Stimulated activated CD8-positive, alpha-beta memory T cell treated with anti-CD3 and anti-CD28 coated beads, Interleukin-15, amount 100 ng/mL, for 4 hours (primary cell): Measurements from ENCODE around the gene NLRP12.
A peak's percentile ranks its signal among the peaks of the same experiment; 100 is the strongest.
"Not testable (repeated sequence)": the region's sequence is repeated elsewhere in the genome, so short reads cannot be mapped to it uniquely, and the experiment has no call there.

Source experiments
- DNase-seq, 2 donors: peaks; one replicate each; pipeline ENCODE4 v3.0.0-alpha.2; 2020; ENCODE audit warnings: low read depth in 2 of 2

NLRP12 gene

DNA sequence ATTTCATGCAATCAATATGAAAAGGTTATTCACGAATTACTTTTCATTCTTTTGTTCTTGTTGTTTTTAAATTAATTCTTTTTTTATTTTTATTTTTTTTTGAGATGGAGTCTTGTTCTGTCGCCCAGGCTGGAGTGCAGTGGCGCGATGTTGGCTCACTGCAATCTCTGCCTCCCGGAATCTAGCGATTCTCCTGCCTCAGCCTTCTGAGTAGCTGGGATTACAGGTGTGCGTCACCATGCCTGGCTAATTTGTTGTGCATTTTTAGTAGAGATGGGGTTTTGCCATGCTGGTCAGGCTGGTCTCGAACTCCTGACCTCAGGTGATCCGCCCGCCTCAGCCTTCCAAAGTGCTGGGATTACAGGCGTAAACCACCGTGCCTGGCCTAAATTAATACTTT lies 16.1 kb upstream of the NLRP12 start:
- not testable (repeated sequence) for DNase-seq

DNA sequence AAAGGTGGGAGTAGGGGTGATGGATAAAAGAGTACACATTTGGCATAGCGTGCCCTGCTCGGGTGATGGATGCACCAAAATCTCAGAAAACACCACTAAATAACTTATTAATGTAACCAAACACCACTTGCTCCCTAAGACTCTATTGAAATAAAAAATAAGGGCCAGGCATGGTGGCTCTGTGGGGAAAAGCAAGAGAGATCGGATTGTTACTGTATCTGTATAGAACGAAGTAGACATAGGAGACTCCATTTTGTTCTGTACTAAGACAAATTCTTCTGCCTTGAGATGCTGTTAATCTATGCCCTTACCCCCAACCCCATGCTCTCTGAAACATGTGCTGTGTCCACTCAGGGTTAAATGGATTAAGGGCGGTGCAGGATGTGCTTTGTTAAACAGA lies 14.3 kb upstream of the NLRP12 start:
- DNase-seq = not testable (repeated sequence)

DNA sequence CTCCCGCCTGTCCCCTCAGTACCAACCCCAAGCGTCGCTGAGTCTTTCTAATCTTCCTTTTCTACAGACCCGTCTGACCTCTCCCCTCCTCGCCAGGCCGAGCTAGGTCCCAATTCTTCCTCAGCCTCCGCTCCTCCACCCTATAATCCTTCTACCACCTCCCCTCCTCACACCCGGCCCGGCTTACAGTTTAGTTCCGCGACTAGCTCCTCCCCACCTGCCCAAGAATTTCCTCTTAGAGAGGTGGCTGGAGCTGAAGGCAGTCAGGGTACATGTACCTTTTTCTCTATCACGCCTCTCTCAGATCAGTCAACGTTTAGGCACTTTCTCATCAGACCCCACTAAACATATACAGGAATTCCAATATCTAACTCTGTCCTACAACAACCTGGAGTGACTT lies 8.7 kb upstream of the NLRP12 start:
- not testable (repeated sequence) for DNase-seq

DNA sequence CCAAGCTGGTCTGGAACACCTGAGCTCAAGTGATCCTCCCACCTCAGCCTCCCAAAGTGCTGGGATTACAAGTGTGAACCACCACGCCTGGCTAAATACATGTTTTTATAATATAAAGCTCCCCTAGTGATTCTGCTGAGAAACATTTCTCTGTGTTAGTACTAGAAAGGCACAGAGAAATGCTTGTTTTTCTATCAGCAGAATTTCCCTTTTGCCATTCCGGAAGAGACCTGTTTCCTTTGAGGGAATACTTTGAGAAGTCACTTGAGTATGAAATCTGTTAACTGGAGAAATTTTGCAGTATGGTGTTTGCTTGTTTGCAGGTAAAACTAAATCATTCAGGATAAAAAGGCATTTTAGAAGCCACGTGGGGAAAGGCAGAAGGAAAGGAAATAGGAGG lies 4.4 kb upstream of the NLRP12 start:
- DNase-seq = no peak

DNA sequence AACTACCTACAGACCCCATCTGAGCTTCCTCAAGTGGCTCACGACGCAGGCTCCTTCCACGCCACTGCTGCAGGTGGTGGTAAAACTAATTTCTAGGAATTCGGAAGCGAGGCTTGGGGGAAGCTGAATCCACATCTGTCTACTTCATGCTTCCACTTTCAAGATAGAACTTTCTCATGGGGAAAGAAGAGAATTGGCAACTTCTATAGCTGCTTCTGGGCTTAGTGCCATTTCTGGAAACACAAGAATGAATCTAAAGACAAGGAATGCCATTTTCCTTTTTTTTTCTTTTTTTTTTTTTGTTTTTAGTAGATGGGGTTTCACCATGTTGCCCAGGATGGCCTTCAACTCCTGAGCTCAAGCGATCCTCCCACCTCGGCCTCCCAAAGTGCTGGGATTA lies 2.8 kb upstream of the NLRP12 start:
- no peak for DNase-seq

DNA sequence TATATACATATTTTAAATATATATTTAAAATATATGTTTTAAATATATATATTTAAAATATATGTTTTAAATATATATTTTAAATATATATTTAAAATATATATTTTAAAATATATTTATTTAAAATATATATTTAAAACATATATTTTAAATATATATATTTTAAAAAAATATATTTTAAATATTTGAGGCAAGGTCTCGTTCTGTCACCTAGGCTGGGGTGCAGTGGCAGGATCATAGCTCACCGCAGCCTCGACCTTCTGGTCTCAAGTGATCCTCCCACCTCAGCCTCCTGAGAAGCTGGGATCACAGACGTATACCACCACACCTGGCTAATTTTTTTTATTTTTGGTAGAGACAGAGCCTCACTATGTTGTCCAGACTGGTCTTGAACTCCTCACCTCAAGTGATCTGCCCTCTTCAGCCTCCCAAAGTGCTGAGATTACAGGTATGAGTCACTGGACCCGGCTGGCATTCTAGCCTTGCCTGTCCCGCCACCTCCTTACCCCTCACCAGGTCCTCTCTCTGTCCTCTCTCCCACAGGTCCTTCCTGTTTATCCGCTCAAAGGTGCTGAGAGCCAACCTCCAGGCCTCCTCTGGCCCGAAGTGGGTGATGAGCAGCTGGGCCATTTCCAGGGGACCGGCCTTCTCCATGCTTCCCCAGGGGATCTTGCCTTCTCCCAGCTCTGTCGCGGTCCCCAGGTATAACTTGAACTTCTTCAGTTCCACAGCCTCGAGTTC lies 564 bp downstream of the NLRP12 start:
- no peak for DNase-seq

DNA sequence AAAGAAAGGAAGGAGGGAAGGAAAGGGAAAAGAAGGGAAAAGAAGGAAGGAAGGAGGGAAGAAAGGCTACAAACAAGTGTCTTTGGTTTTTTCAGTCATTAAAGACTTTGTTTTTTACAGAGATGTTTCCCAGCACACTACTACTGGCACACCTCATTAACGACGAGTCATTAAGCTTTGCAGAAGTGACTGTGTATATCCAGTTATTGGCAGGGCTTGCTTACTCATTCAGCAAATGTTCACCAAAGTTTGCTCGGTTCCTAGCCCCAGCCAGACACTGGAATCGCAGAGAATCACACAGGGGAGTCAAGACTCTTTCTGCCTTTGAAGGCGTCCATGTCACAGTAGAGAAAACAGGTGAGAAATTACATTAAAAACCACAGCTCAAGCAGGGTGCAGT lies 4.3 kb downstream of the NLRP12 start:
- DNase-seq = no peak

DNA sequence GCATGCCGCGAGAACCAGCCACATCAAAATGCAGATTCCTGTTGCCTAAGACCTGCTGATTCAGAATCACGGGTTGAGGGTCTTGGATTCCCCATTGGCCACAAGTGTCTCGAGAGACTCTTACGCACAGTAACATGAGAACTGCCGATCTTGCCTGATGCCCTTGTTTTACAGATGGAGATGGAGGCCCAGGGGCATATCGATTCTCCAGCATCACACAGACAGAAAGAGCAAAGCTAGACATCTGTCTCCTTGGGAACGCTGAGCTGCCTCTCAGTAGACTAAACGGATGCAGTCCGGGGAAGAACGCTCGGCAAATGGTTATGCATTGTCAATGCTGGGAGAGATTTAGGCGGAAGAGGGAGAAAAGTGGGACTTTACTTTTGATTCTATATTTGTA lies 5.4 kb downstream of the NLRP12 start:
- DNase-seq = no peak

DNA sequence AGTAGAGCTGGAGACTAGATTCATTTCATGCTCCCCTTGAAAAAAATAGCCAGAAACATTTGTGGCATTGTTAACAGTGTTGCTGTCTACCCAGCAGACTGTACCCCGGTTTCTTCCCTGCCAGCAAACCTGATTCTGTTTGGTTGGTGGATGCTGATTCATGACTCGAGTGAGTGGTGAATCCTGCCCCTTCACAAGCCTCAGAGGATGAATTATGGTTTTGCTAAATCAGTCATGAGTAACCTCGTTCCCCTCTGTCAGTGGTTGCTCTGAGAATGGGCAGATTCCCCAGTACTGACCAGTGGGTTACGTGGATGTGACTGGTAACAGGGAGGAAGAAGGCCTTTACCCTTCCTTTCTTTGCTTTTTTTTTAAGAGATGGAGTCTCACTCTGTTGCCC lies 10.1 kb downstream of the NLRP12 start:
- no peak for DNase-seq

DNA sequence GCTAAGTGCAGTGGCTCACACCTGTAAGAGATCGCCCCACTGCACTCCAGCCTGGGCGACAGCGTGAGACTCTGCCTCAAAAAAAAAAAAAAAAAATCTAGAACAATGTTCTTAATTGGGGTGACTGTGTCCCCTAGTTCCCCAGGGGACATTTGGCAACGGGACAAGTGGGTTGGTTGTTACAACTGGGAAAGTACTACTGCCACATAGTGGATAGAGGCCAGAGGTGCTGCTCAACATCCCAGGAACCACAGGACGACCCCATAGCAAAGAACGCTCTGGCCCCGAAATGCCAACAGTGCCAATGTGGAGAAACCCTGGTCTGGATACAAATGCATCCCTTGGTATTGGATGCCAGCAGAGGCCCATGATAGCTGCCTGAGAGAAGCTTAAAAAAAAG lies 11.8 kb downstream of the NLRP12 start:
- DNase-seq = no peak

DNA sequence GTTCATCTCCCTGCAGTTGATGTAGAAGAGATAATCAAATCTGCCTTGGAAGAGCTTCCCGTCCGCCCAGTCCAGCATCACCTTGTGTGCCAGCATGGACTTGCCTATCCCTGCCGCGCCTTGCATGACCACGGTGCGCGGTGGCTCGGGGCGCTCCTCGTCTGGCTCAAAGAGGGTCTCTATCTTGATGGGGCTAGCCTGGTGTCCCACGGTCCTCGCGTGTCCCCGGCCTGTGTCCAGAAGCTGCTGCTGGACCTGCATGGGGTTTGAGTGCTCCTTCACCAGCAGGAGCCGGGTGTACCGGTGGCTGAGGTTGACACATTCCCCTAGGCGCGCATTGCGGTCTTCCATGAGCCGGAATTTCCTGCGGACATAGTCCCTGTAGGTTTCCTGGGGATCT lies 13.2 kb downstream of the NLRP12 start:
- DNase-seq = no peak

DNA sequence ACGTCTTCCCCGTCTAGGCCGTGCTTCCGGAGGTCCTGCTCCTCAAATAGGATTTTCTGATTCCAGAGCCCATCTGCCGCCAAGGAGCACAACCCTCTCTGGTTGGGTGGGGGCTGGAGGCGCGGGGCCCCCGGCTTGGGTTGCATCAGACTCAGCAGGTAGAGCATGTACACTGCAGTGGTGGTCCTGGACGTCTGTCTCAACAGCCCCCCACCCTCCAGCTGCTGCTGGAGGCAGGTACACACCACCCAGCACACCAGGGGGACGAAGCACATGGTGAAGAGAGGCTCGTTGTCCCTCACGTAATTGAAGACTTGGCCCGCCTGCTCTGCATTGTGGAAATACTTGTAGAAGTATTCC lies 13.9 kb downstream of the NLRP12 start:
- no peak for DNase-seq

DNA sequence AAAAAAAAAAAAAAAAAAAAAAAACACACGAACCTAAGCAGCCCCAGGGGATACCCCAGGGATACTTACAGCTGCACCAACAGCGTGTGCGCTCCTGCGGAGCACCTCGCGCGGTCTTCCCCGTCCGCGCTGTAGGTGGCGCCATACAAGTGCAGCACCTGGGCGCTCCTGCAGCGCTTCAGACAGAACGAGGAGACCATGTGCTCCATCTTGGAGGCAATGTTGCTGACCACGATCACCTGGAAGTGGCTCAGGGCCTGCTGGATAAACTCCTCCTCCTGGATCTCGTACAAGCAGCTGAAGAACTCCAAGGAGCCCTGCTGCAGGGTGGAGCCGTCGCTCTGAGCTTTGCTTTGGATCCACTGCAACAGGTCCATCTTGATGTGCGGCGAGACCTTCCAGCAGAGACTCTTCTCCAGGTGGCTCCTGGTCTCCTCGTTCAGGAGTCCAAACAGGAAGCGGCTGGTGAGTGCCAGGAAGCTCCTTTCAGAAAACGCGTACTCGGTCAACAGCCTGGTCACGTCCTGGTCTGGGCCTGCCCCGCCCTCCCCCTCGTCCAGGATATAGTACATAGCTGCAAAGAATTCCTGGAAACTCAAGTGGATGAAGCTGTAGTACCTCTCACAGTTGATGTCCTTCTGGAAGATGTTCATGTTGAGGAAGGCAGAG lies 14.5 kb downstream of the NLRP12 start:
- no peak for DNase-seq

DNA sequence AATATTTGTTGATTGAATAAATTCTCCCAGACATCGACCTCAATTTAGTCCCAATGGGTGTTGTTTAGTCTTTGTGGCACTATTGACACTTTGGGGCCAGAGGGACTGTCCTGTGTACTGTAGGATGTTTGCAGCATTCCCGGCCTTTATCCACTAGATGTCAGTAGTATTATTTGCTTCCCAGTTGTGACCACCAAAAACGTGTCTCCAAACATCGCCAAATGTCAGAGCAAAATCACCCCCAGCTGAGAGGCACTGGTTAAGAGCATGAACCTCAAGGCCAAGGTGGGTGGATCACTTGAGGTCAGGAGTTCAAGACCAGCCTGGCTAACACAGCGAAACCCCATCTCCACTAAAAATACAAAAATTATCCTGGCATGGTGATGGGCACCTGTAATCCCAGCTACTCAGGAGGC lies 15.4 kb downstream of the NLRP12 start:
- no peak for DNase-seq

DNA sequence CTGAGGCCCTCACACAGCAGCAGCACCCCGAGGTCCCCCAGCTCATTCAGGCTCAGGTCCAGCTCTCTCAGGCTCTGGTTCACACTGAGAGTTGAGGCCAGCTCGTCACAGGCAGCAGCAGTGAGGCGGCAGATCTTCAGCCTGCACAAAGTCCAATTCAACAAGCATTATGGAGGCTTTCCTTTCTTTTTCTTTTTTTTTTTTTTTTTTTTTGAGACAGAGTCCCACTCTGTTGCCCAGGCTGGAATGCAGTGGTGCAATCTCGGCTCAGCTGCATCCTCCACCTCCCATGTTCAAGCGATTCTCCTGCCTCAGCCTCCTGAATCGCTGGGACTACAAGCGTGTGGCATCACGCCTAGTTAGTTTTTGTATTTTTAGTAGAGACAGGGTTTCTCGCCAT lies 22.9 kb downstream of the NLRP12 start:
- DNase-seq = no peak

DNA sequence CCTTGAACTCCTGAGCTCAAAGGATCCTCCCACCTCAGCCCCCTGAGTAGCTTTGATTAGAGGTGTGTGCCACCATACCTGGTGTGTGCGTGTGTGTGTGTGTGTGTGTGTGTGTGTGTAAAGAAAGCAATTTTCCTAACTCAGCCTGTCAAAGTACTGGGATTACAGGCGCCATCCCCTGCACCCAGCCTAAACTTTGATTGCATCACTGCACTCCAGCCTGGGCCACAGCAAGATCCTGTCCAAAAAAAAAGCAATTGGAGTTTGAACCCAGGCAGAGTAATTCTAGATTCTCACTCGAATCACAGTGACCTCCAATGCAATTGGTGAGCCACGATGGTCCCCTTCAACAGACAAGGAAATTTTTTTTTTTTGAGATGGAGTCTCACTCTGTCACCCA lies 29.1 kb downstream of the NLRP12 start:
- no peak for DNase-seq

DNA sequence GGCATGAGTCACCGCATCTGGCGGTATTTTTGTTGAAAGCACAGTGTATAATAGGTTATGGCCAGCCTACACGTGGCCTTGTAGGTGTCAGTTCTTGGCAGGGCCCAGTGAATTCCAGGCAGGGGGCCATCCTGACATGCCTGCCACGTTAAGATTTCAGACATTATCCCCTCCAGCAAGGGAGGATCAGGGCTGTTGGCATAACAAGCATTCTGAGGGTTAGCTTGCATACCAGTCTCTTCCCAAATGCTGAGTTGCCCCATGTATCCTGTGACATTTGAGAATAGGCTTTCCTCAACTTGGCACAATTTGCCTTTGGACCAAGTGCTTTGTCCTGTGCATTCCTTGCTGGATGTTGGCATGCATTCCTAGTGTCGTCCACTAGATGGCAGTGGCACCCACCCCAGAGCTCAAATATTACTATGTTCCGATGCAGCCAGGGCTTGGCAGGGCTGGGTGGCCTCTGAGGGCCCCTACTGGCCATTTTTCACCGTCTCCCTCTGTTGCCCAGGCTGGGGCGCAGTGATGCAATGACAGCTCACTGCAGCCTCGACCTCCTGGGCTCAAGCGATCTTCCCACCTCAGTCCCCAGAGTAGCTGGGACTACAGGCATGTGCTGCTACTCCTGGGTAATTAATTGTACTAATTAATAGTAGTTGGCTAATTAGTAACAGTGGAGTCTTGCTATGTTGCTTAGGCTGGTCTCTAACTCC lies 31.2 kb downstream of the NLRP12 start:
- peak; percentile 25 to 53 for DNase-seq

DNA sequence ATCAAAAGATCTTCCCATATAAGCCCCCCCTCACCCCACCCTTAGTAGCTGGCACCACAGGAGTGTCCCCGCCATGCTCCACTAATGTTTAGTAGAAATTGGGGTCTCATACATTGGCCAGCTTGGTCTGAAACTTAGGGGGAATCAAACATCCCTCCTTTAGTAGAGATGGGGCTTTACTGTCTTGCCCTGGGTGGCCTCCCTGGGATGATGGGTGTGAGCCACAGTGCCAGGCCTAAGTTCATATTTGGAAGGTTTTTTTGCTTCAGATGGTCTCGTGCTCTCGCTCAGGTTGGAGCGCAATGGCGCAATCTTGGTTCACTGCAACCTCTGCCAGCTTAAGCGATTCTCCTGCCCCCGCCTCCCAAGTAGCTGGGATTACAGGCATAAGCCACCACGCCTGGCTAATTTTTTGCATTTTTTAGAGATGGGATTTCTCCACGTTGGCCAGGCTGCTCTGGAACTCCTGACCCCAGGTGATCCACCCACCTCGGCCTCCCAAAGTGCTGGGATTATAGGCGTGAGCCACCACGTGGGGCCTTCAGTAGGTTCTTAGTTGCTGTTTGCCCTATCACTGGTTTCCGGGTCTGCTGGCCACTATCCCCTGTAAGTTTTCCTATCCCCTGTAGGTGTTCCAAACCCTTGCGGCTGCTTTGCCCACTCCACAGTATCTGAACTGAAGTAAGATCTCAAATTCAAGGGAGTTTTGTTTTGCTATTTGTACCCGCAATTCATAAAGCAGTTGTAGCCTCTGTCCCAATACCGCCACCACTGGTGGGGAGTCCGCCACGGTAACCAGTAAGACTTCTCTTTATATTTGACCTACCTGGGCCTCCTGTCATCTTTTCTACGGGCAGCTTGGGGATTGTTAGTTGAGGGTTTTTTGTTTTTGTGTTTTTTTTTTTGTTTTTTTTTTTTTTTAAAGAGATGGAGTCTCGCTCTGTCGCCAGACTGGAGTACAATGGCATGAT lies 34.1 kb downstream of the NLRP12 start:
- DNase-seq = no peak

DNA sequence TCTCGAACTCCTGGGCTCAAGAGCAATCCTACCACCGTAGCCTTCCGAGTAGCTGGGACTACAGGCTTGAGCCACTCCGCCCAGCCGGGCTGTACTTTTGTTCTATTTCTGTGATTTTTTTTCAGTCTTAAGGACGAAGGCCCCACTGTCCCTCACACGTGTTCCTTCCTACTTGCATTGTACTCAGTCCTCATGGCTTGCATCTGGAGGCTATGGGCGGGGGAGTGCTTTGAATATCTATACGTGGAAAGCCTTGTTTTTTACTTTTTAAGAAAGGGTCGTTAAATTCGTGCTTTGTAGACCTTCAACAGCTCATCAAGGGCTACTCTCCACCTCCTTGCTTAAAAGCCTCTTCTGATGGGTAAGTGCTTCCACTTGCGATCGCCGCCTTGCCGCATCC lies 36.8 kb downstream of the NLRP12 start:
- DNase-seq = no peak

DNA sequence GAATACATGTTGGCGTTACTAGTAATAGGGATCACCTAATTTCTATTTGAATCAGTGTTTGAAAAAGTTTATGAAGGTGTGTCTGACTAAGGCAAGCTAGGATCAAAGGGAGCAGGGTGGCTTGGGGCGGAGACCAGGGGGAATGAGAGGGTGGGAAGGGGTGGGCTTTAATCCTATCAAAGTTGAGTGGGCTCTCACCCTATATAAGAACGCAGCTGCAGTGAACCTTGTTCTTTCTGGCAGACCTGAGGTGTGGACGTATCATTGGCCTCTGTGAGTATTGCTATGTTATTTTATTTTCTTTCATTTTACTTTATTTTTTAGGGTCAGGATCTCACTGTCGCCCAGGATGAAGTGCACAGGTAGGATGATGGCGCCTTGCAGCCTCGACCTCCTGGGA lies 37.4 kb downstream of the NLRP12 start:
- no peak for DNase-seq

DNA sequence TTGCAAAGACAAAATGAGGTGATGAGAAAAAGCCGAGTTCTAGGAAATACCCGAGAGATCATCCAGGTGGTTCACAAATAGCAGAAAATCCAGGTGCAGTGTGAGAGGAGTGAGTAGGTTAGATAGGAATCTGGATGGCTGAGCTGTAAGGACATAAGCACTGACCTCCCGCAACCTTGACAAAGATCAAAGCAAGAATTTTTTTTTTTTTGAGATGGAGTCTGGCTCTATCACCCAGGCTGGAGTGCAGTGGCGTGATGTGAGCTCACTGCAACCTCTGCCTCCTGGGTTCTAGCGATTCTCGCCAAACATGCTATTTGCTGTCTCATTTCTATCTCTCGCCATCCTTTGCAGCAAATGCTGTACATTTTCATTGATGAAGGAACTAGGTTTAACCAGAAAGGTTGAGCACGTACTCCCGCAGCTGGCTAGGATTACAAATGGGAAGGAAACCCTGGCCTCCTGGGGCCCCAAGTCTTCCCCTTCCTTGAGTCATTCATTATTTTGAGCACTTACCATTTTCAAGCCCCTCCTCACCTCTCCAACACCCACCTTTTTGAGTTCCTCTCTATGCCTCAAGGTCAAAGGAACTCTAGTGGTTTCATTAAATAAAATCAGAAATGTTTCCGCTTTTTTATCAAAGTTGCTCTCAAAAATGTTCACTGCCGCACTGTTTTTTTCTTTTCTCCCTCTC lies 38.8 kb downstream of the NLRP12 start:
- DNase-seq = no peak
